IPS-NIHi7 (cell line): ENCODE measurements around the gene OSMR.

Experiments
- DNase-seq: peaks from one replicate; pipeline ENCODE4 v3.0.0; 2012; ENCODE audit warnings: mixed read lengths; ENCODE audit errors: extremely low spot score

OSMR gene

DNA sequence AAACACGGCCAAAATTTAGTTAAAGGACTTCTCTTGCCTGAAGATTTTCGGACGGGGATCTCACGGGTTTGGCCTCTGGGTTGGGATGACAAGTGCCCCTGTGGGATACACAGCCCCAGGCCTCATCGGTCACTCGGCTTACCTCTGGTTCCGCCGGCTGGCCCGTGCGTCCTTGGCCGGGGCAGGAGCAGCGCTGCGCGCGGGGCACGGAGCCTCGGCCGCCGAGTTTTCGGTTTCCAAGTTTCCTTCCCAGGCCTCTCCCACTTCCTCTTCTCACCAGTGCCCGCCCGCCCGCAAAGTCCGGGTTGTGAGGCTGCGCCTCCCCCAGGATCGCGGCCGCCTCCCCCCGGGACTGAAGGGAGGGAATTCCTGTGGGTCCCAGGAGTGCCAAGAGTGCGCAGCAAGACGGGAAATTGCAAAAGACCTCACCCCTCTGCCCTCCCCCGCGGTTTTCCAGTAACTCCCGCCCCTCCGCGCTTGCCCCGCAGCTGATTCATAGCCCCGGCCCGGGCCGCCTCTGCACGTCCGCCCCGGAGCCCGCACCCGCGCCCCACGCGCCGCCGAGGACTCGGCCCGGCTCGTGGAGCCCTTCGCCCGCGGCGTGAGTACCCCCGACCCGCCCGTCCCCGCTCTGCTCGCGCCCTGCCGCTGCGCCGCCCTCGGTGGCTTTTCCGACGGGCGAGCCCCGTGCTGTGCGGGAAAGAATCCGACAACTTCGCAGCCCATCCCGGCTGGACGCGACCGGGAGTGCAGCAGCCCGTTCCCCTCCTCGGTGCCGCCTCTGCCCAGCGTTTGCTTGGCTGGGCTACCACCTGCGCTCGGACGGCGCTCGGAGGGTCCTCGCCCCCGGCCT is at the start of gene OSMR:
Gene OSMR, plus strand, starts transcription at position 487 of the 853 bp plus-strand sequence. CDS start 23,033 bp downstream, outside the sequence.
- DNase-seq, result peak; percentile 63

DNA sequence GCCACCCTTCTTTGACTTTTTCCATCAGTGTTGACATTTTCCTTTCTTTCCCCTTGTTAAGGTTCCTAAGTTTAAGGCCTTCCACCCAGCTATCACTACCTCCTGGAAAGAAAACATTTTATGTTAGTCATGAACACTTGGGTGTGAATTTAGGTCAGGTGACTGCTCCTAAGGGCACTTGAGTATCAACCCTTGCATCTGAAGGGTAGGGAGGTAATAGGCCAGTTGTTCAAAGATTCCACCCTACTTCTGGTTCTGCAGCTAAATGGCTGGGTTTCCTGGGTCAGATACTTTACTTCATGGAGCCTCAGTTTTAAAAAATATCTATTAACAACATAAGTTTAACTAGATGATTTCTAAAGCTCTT is 49.1 kb upstream of the OSMR start:
- DNase-seq, result no peak

DNA sequence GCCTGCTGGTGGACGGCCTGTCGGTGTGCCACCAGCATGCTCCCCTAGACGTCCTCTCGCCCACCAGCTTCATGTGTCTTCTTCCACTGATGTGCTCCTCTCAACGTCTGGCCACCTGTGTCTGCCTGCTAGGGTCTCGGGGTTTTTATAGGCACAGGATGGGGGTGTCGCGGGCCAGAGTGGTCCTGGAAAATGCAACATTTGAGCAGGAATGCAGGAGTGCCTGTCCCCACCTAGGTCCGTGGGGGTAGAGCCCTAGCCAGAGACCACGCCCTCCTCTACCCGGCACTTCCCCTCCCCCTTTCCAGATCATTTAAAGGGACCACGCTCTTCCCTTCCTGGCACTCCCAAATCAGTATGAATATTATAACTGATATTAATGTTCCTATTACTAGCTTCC is 48.0 kb upstream of the OSMR start:
- no peak for DNase-seq

DNA sequence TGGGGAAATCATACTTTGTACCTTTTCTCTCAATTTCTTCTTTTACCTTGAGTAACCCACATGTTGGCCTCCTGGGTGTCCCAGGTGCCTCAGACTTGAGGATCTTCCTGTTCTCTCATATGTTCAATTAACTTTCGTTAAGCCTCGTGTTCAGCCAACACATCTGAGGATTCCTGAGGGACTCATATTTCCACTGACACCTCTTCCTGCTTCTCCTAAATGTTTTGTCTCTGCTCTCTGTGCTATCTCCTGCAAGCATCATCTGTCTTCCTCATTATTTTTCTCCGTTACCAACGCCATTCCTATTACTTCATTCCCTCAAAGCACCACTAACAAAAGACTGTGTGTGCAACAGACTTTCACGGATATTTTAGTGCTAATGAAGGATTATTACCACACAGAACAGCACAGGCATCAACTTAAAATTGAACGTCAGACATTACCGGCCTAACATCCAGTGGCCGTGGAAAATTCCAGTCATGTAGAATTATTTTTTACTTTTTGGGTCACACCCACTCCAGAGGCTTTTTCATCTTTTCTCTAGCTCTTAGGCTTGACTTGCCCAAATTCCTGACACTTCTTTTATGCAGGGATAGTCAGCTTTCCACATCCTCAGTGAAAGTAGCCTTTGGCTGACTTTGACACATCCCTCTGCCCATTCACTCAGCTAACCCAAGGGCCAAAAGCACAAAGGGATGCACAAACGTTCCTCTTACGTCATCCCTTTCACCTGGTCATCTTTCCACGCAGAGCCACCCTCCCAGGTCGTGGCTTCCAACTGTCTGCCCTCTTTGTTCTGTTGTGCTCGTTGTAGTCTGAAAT is 46.0 kb upstream of the OSMR start:
- no peak for DNase-seq

DNA sequence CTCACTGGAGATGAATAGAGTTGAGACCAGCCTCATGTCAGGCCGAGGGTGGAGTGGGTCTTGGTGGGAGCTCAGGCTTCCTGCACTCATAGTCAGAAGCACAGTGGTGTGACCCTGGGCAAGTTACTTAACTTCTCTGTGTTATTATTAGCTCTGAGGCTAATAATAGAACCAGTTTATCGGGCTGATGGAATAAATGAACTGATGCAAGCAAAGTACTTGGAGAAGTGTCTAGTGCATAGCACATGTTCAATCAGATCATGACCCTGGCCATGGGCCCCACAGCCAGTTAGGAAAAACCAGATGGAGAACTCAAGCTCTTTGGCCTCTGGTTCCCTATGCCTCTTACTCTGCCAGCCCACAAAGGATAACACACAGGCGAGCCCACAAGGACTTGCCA is 45.3 kb upstream of the OSMR start:
- DNase-seq, result no peak

DNA sequence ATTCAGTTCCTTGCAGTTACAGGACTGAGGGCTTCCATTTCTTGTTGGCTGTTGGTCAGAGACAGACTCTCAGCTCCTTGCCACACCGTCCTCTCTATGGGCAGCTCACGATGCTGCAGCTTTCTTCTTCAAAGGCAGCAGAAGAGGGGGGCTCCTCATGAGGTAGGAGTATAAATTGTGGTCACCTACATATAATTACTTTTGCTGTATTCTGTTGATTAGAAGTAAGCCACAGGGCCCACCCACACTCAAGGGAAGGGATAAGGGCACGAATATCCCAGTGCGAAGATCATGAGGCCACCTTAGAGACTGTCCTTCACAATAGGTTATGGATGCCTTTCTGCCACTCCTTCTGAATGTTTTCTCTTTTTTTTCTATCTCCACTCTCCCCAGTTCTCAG is 43.7 kb upstream of the OSMR start:
- no peak for DNase-seq

DNA sequence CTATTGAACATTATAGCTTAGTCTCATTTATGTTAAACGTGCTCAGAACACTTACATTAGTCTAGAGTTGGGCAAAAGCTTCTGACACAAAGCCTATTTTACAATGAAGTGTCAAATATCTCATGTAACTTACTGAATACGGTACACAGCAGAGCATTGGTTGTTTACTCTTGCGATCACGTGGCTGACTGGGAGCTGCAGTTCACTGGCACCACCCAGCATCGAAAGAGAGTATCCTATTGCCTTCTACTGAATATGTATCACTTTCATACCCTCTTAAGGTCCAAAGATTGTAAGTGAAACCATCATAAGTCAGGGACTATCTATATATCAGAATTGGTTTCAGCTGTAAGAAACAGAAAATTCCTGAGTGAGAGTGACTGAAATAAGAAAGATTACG is 42.6 kb upstream of the OSMR start:
- no peak for DNase-seq

DNA sequence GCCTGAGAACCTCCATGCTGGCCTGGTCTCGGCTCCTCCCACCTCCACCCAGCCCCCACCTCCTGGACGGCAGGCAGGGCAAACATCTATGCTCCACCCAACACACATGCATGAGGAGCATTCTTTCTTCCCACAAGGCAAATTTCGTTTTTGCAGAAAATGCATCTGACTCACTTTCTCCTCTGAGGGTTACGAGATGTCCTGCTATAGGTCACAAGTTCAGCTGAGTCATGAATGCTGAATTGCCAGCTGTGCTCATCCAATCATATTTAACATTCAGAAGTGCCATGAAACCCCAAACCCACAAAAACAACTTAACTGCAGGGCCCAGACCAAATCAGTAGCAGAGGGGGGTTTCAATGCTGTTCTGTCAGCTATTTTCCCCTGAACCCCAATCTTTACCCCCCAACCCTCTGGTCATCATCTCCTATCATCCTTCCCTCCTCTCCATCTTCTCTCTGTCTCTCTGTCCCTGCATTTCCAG is 39.0 kb upstream of the OSMR start:
- peak; percentile 31 for DNase-seq

DNA sequence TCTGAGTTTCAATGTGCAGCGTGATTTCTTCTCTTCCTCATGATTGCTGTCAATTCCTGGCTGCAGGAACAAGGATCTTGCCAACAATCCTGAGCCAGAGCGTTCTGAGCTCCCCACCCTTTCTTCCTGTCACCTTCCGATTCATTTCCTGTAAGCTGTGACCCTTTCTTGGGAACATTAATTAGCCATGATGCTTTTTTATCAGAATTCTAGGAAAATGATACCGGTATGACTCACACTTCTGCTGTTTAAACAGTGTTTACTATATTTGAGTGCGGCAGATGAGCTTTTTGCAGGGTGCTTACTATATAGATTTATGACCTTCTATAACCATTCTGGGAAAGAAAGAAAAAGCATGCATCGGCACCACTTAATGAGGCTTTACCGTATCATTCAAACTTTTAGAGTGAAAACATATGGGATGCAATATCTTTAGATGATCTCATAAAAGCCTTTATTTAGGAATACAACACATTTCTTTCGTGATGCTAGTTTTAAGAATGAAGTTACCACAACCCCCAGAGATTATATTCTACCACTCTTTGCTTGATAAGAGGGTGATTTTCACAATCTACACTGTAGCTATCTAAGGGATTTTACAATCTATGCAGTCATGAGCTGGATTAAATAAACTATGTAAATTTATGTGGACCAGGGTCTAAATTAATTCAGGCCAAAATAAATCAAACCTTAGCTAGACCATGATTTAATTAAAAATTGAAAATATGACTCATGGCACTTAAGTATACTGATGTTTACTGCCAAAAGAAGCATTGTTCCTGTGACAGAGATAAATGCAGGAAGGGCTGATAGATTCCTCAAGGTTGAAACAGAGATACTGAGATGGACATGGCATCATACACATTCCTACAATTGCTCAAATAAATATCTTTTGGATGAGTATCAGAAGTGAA is 38.0 kb upstream of the OSMR start:
- DNase-seq, result no peak

DNA sequence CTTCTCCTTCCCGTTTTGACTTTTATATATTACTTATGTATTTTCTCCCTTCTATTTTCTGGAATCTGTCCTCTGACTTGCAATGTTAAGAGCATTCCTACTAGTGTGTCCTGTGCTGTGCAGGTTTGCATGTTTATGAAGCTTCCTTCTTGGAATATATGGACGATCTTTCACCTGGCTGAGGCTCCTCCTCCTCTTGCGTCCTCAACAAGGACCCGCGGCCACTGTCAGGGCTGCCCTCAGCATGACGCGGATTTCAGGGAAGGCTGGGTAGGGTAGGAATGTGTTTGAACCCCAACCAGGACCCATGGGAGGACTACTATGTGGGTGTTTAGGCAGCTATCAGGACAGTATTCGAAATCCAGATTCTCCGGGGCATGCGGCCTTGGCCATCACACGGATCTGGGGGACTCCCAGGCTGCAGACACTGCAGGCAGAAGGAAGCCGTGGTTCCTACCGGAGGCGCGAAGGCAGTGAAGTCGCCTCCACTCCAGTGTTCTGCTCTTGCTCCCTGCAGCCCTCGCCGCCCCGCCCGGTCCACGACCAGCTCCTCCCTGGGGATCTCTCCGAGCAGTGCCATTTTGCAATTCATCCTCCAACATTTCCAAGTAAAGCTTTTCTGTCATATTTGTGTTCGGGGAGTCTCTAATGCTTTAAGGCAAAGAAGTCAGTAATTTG is 37.0 kb upstream of the OSMR start:
- DNase-seq, result no peak

DNA sequence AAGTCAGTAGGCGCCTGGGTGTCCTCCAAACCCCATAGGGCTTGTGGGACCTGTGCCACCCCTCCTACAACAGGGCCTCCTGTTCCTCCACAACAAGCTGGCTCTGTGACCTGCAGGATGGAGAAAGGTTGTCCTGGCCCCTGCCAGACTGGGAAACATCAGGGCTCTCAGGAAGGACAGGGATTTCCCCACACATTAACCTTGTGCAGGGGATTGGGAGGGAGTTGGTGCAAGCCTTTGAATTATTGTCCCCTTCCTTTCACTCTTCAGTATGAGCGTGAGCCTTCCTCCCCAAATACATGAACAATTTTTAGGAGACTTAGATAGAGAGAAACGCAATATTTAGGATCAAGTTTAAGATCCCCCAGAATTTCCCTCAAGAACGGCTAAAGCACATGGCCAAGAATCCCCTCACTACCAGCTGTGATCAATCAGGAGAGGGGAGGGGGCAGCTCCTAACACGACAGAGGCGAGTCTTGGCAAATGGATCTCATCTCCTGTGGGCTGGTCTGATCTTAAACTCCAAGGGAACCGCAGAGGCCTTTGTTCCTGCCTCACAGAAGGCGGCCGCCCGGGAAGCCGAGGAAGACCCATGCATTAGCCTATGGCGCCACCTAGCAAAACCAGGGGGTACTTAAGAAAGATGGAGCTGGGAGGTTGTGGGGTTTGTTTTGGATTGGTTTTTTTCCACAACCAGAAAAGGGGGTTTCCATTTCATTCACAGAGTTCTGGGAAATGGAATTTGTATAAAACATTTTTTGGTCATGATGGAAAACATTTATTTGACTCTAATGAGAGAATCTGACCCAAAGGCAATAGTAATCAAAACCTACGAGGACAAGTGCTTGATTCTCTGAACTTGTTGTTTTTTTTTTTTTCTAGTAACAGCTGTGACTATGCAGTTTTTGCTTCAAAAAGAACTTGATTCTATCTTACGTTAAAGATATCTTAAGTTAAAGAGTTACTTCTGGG is 36.1 kb upstream of the OSMR start:
- peak; percentile 89 for DNase-seq

DNA sequence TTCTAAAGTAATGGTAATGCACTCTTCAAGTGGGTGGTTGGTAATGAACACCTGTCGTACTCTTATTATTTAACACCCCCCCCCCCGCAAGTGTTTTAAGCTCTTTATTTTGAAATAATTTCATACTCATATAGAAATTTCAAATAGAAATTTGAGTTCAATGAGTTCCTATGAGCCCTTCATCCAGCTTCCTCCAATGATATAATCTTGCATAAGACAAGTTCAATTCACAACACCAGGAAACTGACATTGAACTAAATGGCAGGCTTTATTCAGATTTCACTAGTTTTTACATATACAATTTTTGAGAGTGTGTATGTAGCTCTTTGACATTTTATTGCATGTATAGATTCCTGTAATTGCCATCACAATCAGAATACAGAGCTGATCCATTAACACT is 30.9 kb upstream of the OSMR start:
- DNase-seq, result no peak

DNA sequence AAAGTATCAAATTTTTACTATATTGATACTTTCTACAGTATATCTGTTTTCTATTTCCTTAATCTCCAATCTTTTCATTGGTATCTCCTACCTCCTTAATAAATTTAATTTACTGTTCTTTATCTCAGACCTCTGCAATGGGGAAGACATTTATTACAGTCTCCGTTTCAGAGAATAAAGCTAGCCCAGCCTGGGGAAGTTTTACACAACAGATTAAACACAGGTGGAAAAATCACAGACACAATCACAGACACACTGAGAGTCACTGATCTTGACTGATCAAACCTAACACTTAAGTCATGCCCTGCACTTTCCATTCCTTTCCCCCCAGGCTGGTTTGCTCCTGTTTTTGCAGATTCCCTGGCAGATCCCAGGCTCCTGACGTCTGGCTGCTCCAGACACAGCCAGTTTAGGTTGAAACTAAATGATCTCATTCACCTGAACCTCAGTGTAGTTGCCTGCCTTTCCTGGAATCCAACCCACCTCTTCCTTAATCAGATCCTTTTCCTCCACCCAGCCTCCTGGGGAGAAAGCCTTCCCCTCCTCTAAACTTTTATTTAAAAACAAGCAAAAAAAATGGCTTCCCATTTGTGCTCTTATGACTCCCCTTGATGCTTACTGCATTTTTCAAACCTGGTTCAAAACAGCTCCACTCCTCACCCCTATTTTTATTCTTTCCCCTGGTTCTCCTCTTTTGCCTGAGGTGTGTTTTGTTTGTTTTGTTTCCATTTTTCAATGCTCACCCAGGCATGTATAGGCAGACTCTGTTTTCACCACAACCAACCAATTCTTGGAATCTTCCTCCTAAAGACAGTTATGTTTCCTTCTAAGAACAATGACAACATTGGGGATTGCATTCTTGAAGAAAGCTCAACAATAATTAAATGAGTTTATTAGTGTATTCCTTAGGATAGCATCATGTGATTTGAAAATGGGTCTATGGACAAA is 29.5 kb upstream of the OSMR start:
- DNase-seq, result peak; percentile 34

DNA sequence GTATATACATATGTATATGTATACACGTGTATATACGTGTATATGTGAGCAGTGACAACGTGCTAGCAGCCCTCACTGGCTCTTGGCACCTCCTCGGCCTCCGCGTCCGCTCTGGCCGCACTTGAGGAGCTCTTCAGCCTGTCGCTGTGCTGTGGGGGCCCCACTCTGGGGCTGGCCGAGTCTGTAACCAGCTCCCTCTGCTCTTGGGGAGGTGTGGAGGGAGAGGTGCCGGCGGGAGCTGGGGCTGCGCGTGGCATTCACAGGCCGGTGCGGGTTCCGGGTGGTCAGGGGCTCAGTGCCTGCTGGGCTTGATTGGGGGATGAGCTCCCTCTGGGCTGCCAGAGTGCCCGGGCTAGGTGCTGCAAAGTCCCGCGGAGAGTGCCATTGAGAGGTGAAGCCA is 24.1 kb upstream of the OSMR start:
- no peak for DNase-seq

DNA sequence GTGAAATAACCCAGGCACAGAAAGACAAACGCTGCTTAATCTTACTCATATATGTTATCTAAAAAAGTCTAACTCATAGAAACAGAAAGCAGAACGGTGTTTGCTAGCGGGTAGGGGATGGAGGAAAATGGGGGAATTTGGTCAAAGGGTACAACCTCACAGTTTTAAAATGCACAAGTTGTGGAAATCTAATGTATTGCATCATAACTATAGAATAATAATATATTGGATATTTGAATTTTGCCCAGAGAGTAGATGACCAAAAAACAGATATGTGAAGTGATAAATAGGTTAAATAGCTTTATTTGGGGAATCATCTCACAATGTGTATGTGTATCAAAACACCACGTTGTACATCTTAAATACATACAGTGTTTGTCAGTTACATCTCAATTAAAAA is 22.3 kb upstream of the OSMR start:
- no peak for DNase-seq

DNA sequence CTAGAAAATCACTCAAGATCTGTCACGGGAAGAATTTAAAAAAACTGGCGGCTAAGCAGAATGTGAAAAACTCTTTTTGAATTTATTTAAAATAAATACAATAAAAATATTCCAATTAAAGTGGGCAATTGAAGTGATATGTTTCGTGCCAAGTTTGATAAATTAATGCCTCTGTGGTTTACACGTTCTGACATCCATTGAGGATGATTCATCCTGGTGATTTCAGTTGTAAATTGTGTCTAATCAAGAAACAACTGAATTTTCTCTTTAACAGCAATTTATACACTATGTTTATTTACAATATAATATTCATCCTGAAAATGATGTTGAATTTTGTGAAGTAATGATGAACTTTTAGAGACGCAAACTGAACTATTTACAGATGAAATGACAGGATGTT is 21.0 kb upstream of the OSMR start:
- no peak for DNase-seq

DNA sequence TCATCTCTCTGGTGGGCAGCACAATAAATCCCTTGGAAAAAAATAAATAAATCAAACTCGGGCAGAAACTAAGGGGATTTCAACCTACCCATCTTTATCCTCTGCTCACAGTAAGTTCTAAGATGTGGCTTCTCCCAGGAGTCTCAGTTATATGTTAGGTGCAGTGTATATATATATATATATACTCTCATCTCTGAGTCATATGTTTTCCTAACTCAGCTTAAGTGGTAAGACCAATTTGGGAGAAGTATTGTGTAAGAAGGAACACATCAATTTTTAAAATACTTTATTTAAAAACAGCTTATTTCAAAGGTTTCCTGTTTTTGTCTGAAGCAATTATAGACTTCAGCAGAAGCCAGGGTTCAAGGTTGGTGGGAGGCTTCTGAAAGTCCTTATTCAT is 20.3 kb upstream of the OSMR start:
- DNase-seq, result no peak

DNA sequence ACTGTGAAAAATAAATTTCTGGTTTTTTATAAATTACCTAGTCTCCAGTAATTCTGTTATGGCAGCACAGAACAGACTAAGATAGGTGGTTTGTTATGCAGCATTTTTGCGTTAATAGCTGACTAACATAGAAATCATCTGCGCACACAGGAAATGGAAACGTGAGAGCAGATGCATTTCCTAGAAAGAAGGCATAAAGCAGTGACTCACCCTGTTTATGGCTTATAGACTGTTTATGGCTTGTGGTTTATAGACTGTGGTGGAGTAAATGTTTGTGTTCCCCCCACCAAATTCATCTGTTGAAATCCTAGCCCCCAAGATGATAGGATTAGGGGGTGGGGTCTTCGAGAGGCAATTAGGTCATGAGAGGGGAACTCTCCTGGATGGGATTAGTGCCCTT is 18.3 kb upstream of the OSMR start:
- no peak for DNase-seq

DNA sequence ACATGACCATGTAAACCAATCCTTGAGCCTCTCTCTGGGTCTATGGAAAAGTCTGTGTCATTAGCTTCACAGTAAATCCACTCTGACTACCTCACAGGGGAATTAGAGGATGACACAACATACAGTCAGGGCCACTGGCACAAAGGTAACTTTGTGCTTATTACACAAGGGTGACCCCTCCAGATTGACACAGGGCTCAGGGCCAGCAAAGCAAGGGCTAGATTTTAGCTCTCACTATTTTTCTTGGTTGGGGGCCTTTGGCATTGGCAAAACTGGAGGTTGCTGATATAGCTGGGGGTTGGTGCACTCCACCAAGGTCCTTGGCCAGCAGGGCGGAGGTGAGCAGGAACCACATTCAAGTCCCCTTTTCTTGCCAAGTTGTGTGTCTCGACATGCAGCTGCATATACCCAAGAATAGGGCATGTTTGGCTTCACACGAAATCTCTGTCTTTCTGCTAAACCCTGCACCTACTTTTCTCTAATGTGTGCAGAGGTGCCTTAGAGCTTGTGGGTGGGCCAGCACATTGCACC is 15.2 kb upstream of the OSMR start:
- no peak for DNase-seq
